GM23338 (cell line): Measurements from ENCODE around the gene RMND1. TPM values are rescaled to one million over a fixed set of nuclear protein-coding genes. Genes with fewer than 3 reads are reported as not detected.

Source experiments
- ATAC-seq: fragments of 200-7000 bp; cut with Tn5 transposase; 3 replicates; pipeline ENCODE4 v1.9.1; 2020
- DNase-seq: peaks from one replicate; pipeline ENCODE4 v3.0.0-alpha.2; 2015; ENCODE audit warnings: low spot score
- H2AFZ ChIP-seq: fragments of 200-600 bp; sonication (generic); 2 replicates; pipeline ENCODE4 v1.8.0; 2016; ENCODE audit warnings: antibody characterized with exemption, mild to moderate bottlenecking, moderate library complexity
- H3F3A ChIP-seq: fragments of 200-600 bp; sonication (generic); replicated peaks from 2 replicates; pipeline ENCODE4 v1.8.0; 2017; ENCODE audit warnings: antibody characterized with exemption, mixed run types, low read depth
- H3K27ac ChIP-seq: fragments of 200-600 bp; sonication (generic); 2 replicates; pipeline ENCODE4 v1.6.1; 2016; ENCODE audit warnings: low read depth
- H3K27me3 ChIP-seq: fragments of 200-600 bp; sonication (generic); 2 replicates; pipeline ENCODE4 v1.8.0; 2016; ENCODE audit warnings: mild to moderate bottlenecking, mixed run types, moderate library complexity; ENCODE audit not compliant: insufficient read depth
- H3K36me3 ChIP-seq: fragments of 200-600 bp; sonication (generic); 2 replicates; pipeline ENCODE4 v1.8.0; 2016; ENCODE audit warnings: mild to moderate bottlenecking; ENCODE audit not compliant: insufficient read depth
- H3K4me1 ChIP-seq: fragments of 200-600 bp; sonication (generic); 2 replicates; pipeline ENCODE4 v1.8.0; 2016; ENCODE audit warnings: mild to moderate bottlenecking, moderate library complexity; ENCODE audit not compliant: insufficient read depth
- H3K4me2 ChIP-seq: fragments of 200-600 bp; sonication (generic); 2 replicates; pipeline ENCODE4 v1.7.1; 2017; ENCODE audit warnings: mixed run types
- H3K4me3 ChIP-seq: fragments of 200-600 bp; sonication (generic); 2 replicates; pipeline ENCODE4 v1.6.1; 2016; ENCODE audit warnings: mixed run types
- H3K79me2 ChIP-seq: fragments of 200-600 bp; sonication (generic); replicated peaks from 2 replicates; pipeline ENCODE4 v1.8.0; 2017; ENCODE audit warnings: mild to moderate bottlenecking; ENCODE audit not compliant: insufficient read depth
- H3K9me2 ChIP-seq: fragments of 200-600 bp; sonication (generic); 2 replicates; pipeline ENCODE4 v1.8.0; 2017; ENCODE audit not compliant: insufficient read depth
- H4K20me1 ChIP-seq: fragments of 200-600 bp; sonication (generic); replicated peaks from 2 replicates; pipeline ENCODE4 v1.8.0; 2017; ENCODE audit warnings: mild to moderate bottlenecking; ENCODE audit not compliant: insufficient read depth
- H3K27ac Mint-ChIP-seq: 2 replicates; pipeline ENCODE4 v1.8.0; 2020; ENCODE audit warnings: inconsistent platforms, mild to moderate bottlenecking, moderate library complexity, mixed read lengths
- H3K27me3 Mint-ChIP-seq: 3 replicates; pipeline ENCODE4 v1.8.0; 2022; ENCODE audit warnings: low read depth, mild to moderate bottlenecking, moderate library complexity, mixed read lengths, inconsistent platforms; ENCODE audit not compliant: insufficient read depth, poor library complexity
- H3K36me3 Mint-ChIP-seq: 3 replicates; pipeline ENCODE4 v1.8.0; 2021; ENCODE audit warnings: low read depth, mild to moderate bottlenecking, inconsistent platforms, moderate library complexity, mixed read lengths
- H3K4me1 Mint-ChIP-seq: 3 replicates; pipeline ENCODE4 v1.8.0; 2020; ENCODE audit warnings: mild to moderate bottlenecking, inconsistent platforms, mixed read lengths
- H3K4me3 Mint-ChIP-seq: 3 replicates; pipeline ENCODE4 v1.8.0; 2021; ENCODE audit warnings: moderate library complexity, mild to moderate bottlenecking, inconsistent platforms, mixed read lengths
- H3K9me3 Mint-ChIP-seq: 3 replicates; pipeline ENCODE4 v1.8.0; 2020; ENCODE audit warnings: moderate library complexity, mild to moderate bottlenecking, inconsistent platforms, mixed read lengths
- CREB1 ChIP-seq: fragments of 250-450 bp; sonication (Bioruptor Pico); IDR thresholded peaks from 2 replicates; pipeline ENCODE4 v1.5.0; 2020; ENCODE audit warnings: low read depth, mild to moderate bottlenecking, moderate library complexity
- CTCF ChIP-seq, 2 experiments: fragments of 200-600 bp in 1 of 2; sonication (generic) in 1 of 2; conservative IDR thresholded peaks; 2 replicates each; pipeline versions ENCODE4 v1.5.1 to v1.6.1; 2016 to 2017; ENCODE audit warnings: antibody characterized with exemption in 2 of 2, low read depth in 2 of 2, mild to moderate bottlenecking in 2 of 2, moderate library complexity in 1 of 2
- ETS1 ChIP-seq: IDR thresholded peaks from 2 replicates; pipeline ENCODE4 v1.6.1; 2016; ENCODE audit warnings: antibody characterized with exemption
- EZH2 ChIP-seq: fragments of 200-600 bp; sonication (generic); IDR thresholded peaks from one replicate; pipeline ENCODE4 v1.8.0; 2017; ENCODE audit warnings: antibody characterized with exemption, mild to moderate bottlenecking, low read depth; ENCODE audit not compliant: unreplicated experiment
- EZH2phosphoT487 ChIP-seq: fragments of 200-600 bp; sonication (generic); IDR thresholded peaks from one replicate; pipeline ENCODE4 v1.8.1; 2018; ENCODE audit warnings: antibody characterized with exemption; ENCODE audit not compliant: unreplicated experiment
- JUNB ChIP-seq: IDR thresholded peaks from one replicate; pipeline ENCODE4 v1.6.1; 2016; ENCODE audit warnings: antibody characterized with exemption; ENCODE audit not compliant: unreplicated experiment
- NANOG ChIP-seq: IDR thresholded peaks from 2 replicates; pipeline ENCODE4 v1.6.1; 2016; ENCODE audit warnings: antibody characterized with exemption, borderline replicate concordance
- POLR2AphosphoS5 ChIP-seq: IDR thresholded peaks from 2 replicates; pipeline ENCODE4 v1.6.1; 2016; ENCODE audit warnings: antibody characterized with exemption, low read depth
- REST ChIP-seq: IDR thresholded peaks from one replicate; pipeline ENCODE4 v1.6.1; 2018; ENCODE audit warnings: antibody characterized with exemption; ENCODE audit not compliant: unreplicated experiment
- STAT1 ChIP-seq: IDR thresholded peaks from one replicate; pipeline ENCODE4 v1.6.1; 2016; ENCODE audit warnings: antibody characterized with exemption; ENCODE audit not compliant: unreplicated experiment
- ZNF114 ChIP-seq: fragments of 250-450 bp; sonication (Bioruptor Pico); IDR thresholded peaks from 2 replicates; pipeline ENCODE4 v1.5.0; 2020; ENCODE audit warnings: mild to moderate bottlenecking, moderate library complexity
- ZNF331 ChIP-seq: fragments of 250-450 bp; sonication (Bioruptor Pico); IDR thresholded peaks from 2 replicates; pipeline ENCODE4 v1.5.0; 2020; ENCODE audit warnings: low read depth, mild to moderate bottlenecking, moderate library complexity
- ZNF462 ChIP-seq: fragments of 250-450 bp; sonication (Bioruptor Pico); IDR thresholded peaks from 2 replicates; pipeline ENCODE4 v1.5.0; 2020; ENCODE audit warnings: mild to moderate bottlenecking, moderate library complexity
- polyA plus RNA-seq: library from polyadenylated mRNA; unstranded; fragments of >200 nt; fragmentation: Nextera tagmentation; extraction: Ambion mirVana; gene quantifications from 2 replicates; pipeline ENCODE4 v1.2.1, GENCODE V29; 2016
- total RNA-seq: library from RNA; depleted of rRNA; stranded (reverse); fragments of >200 nt; shearing (Covaris generic); gene quantifications from 2 replicates; pipeline ENCODE4 v1.2.3, GENCODE V29; 2014

Gene RMND1
- total and polyA plus RNA-seq, 2 experiments from 2014 or later = 27.5 to 34.4 TPM

- Histone ChIP-seq H2AFZ (no peak overlapping the region), H3K4me1 (no peaks in the 10 kb centered on the region), H3F3A (no peaks in the 10 kb centered on the region), H3K27me3 (no peaks in the 10 kb centered on the region), H4K20me1 (peaks cover 5% of the 10 kb centered on the region; the same call in 1 of the 2 replicates), H3K9me2 (no peaks in the 10 kb centered on the region), H3K79me2 (peaks cover 24% of the 10 kb centered on the region; the same call in 1 of the 2 replicates), H3K4me2 (no peak overlapping the region), H3K36me3 (no peaks in the 10 kb centered on the region; the same call in 1 of the 2 replicates), H3K27ac (no peak overlapping the region), H3K4me3 (no peak overlapping the region)
- Mint-ChIP-seq H3K4me1 (no peaks in the 10 kb centered on the region; the same call in 2 of the 3 replicates), H3K9me3 (no peaks in the 10 kb centered on the region), H3K27me3 (peaks cover 2% of the 10 kb centered on the region), H3K36me3 (peaks cover 36% of the 10 kb centered on the region), H3K27ac (no peak overlapping the region), H3K4me3 (no peak overlapping the region)
- ATAC-seq (no peak), DNase-seq (no peak)
- TF ChIP-seq EZH2 (no peak), ETS1 (no peak), CREB1 (CRISPR knock-in tag) (no peak), ZNF462 (CRISPR knock-in tag) (no peak), POLR2AphosphoS5 (no peak), NANOG (no peak), ZNF331 (CRISPR knock-in tag) (no peak), STAT1 (no peak), ZNF114 (CRISPR knock-in tag) (no peak), REST (no peak), CTCF (conservative IDR thresholded peaks at IDR 0.05; ENCODE audit: low read depth in 2 of 2) (no peak), JUNB (no peak), EZH2phosphoT487 (no peak)
These were observed 12.8 kb upstream of the RMND1 start for GRCh38 chr6:151464702-151465101.
